Panc1 (cell line): ENCODE measurements around the gene COMMD6. TPM values are rescaled to one million over a fixed set of nuclear protein-coding genes. Genes with fewer than 3 reads are reported as not detected.

ENCODE experiments used
- ATAC-seq: fragments of 200-7000 bp; cut with Tn5 transposase; 2 replicates; pipeline ENCODE4 v1.9.1; 2020; ENCODE audit warnings: mild to moderate bottlenecking, moderate library complexity
- BruUV-seq: library from RNA; stranded (reverse); fragments of 400-500 nt; replicated peaks from 2 replicates; lab custom pipeline; 2021; lab: Mats Ljungman, UMichigan
- CTCF ChIA-PET: fragments of 300-600 bp; sonication (Branson Sonifier 250); formaldehyde crosslinking; loops from one replicate; lab custom pipeline; 2022; ENCODE audit warnings: antibody characterized with exemption; lab: Charles Lee
- POLR2A ChIA-PET: fragments of 300-600 bp; sonication (Branson Sonifier 250); formaldehyde crosslinking; loops from one replicate; lab custom pipeline; 2022; ENCODE audit warnings: antibody characterized with exemption; lab: Charles Lee
- DNase-seq: peaks from one replicate; pipeline ENCODE4 v3.0.0-alpha.2; 2010; ENCODE audit warnings: low read depth, low spot score
- H3K27ac ChIP-seq: 2 replicates; pipeline ENCODE4 v1.5.1; 2011; ENCODE audit warnings: mild to moderate bottlenecking, low read length, inconsistent platforms
- H3K27me3 ChIP-seq: fragments of 200-500 bp; sonication (Bioruptor generic); 2 replicates; pipeline ENCODE4 v1.6.0; 2014; ENCODE audit warnings: low read length, inconsistent platforms; ENCODE audit not compliant: control insufficient read depth, insufficient read depth
- H3K36me3 ChIP-seq: fragments of 200-500 bp; sonication (Bioruptor generic); 2 replicates; pipeline ENCODE4 v1.5.1; 2014; ENCODE audit warnings: inconsistent platforms, mild to moderate bottlenecking, low read length, moderate library complexity; ENCODE audit not compliant: control insufficient read depth, insufficient read depth
- H3K4me1 ChIP-seq: 2 replicates; pipeline ENCODE4 v1.5.1; 2011; ENCODE audit warnings: inconsistent platforms, mild to moderate bottlenecking, low read length, moderate library complexity; ENCODE audit not compliant: control insufficient read depth, insufficient read depth
- H3K4me3 ChIP-seq, 2 experiments: 2 replicates each; pipeline ENCODE4 v1.5.1; 2011 to 2012; ENCODE audit warnings: low read depth in 2 of 2, low read length in 2 of 2, mild to moderate bottlenecking in 2 of 2, inconsistent platforms in 1 of 2, moderate library complexity in 1 of 2
- H3K9me3 ChIP-seq: fragments of 200-500 bp; sonication (Bioruptor generic); 2 replicates; pipeline ENCODE4 v1.5.1; 2014; ENCODE audit warnings: low read depth, mild to moderate bottlenecking, inconsistent platforms, low read length, moderate library complexity; ENCODE audit not compliant: control insufficient read depth, insufficient read depth
- POLR2AphosphoS5 ChIP-seq: IDR thresholded peaks from 2 replicates; pipeline ENCODE4 v1.6.1; 2012; ENCODE audit warnings: mild to moderate bottlenecking, low read depth, low read length, moderate library complexity
- SIN3A ChIP-seq: IDR thresholded peaks from 2 replicates; pipeline ENCODE4 v1.6.1; 2012; ENCODE audit warnings: low read depth, mild to moderate bottlenecking, low read length, moderate library complexity, borderline replicate concordance; ENCODE audit not compliant: insufficient read depth
- TCF7L2 ChIP-seq: IDR thresholded peaks from 2 replicates; pipeline ENCODE4 v1.6.1; 2011; ENCODE audit warnings: mild to moderate bottlenecking, low read depth, low read length, inconsistent platforms
- in situ Hi-C: cut with HindIII; loops from 2 replicates; pipeline ENCODE4 v1.10.0; 2016; ENCODE audit warnings: low sequenced_read_pairs, low pct_unique_long_range_greater_than_20kb
- intact Hi-C: fragments of 100-400 bp; cut with micrococcal nuclease; formaldehyde crosslinking; loops from one replicate; pipeline ENCODE4 v1.10.0; 2022; ENCODE audit not compliant: unreplicated experiment
- total RNA-seq: library from RNA; stranded (reverse); gene quantifications from one replicate; pipeline ENCODE4 v1.2.1, GENCODE V29; 2021; ENCODE audit not compliant: unreplicated experiment
- TF ChIP-seq, protein P1 (sequence below): fragments of 450-650 bp; IDR thresholded peaks from 2 replicates; pipeline ENCODE4 v1.5.1; 2017; ENCODE audit warnings: mild to moderate bottlenecking
- TF ChIP-seq, protein P2 (sequence below), 2 experiments: IDR thresholded peaks; 2 replicates each; pipeline ENCODE4 v1.6.1; 2011 to 2012; ENCODE audit warnings: low read depth in 2 of 2, control low read depth in 1 of 2, low read length in 1 of 2, mild to moderate bottlenecking in 1 of 2, moderate library complexity in 1 of 2; ENCODE audit not compliant: insufficient read depth in 1 of 2

COMMD6 gene
- total RNA-seq, 1 experiment from 2014 or later = 97.4 TPM

DNA sequence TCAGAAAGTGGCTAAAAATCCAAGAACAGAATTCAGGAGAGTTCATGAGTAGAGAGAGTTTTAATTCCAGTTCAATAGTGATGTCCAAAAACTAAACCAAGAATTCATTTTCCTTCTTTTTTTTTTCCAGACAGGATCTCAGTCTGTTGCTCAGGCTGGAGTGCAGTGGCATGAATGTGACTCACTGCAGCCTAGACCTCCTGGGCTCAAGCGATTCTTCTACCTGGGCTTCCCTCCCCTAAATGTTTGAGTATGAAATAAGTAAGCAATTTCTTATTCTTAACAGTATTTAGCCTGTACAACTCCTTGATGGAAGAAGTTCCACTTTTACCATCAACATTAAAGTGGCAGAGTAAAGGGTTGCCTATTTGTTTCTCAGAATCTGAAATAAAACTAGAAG, 3.8 kb downstream of the COMMD6 start:
- no peak for DNase-seq
- ChIA-PET CTCF (no interaction called here), POLR2A (no interaction called here)
- Histone ChIP-seq H3K27ac (no peak overlapping the region), H3K4me1 (peaks cover 6% of the 10 kb centered on the region; the same call in 1 of the 2 replicates), H3K36me3 (peaks cover 7% of the 10 kb centered on the region), H3K4me3 (no peak overlapping the region), H3K9me3 (no peaks in the 10 kb centered on the region), H3K27me3 (no peaks in the 10 kb centered on the region)
- BruUV-seq = no TSS peak
- intact Hi-C loops (no loop called here), in situ Hi-C loops (no loop called here)
- ATAC-seq = no peak
- no peak for TF ChIP-seq SIN3A
- TF ChIP-seq TCF7L2 = no peak
- TF ChIP-seq POLR2AphosphoS5 = no peak
- TF ChIP-seq, protein P1, sequence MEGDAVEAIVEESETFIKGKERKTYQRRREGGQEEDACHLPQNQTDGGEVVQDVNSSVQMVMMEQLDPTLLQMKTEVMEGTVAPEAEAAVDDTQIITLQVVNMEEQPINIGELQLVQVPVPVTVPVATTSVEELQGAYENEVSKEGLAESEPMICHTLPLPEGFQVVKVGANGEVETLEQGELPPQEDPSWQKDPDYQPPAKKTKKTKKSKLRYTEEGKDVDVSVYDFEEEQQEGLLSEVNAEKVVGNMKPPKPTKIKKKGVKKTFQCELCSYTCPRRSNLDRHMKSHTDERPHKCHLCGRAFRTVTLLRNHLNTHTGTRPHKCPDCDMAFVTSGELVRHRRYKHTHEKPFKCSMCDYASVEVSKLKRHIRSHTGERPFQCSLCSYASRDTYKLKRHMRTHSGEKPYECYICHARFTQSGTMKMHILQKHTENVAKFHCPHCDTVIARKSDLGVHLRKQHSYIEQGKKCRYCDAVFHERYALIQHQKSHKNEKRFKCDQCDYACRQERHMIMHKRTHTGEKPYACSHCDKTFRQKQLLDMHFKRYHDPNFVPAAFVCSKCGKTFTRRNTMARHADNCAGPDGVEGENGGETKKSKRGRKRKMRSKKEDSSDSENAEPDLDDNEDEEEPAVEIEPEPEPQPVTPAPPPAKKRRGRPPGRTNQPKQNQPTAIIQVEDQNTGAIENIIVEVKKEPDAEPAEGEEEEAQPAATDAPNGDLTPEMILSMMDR = no peak
- TF ChIP-seq, protein P2, sequence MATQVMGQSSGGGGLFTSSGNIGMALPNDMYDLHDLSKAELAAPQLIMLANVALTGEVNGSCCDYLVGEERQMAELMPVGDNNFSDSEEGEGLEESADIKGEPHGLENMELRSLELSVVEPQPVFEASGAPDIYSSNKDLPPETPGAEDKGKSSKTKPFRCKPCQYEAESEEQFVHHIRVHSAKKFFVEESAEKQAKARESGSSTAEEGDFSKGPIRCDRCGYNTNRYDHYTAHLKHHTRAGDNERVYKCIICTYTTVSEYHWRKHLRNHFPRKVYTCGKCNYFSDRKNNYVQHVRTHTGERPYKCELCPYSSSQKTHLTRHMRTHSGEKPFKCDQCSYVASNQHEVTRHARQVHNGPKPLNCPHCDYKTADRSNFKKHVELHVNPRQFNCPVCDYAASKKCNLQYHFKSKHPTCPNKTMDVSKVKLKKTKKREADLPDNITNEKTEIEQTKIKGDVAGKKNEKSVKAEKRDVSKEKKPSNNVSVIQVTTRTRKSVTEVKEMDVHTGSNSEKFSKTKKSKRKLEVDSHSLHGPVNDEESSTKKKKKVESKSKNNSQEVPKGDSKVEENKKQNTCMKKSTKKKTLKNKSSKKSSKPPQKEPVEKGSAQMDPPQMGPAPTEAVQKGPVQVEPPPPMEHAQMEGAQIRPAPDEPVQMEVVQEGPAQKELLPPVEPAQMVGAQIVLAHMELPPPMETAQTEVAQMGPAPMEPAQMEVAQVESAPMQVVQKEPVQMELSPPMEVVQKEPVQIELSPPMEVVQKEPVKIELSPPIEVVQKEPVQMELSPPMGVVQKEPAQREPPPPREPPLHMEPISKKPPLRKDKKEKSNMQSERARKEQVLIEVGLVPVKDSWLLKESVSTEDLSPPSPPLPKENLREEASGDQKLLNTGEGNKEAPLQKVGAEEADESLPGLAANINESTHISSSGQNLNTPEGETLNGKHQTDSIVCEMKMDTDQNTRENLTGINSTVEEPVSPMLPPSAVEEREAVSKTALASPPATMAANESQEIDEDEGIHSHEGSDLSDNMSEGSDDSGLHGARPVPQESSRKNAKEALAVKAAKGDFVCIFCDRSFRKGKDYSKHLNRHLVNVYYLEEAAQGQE (IDR thresholded peaks at IDR 0.05; ENCODE audit: insufficient read depth in 1 of 2, low read depth in 2 of 2, low read length in 1 of 2) = no peak

DNA sequence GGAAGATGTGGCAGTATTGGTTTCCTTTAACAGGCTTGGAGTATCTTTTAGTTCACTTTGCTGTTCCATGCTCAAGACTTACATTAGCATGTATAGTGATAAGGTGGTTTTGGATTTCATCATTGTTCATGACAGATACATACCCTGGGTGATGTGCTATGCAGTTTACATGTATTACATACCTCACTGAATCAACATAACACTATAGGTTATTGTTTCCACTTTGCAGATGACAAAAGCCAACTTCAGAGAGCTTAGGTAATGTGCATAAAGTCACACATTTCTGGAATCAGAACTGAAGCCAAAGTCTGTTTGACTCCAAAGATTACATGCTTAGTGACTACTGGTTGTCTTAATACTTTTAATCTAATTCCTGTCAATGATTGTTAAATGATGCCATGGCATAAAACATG, 7.1 kb downstream of the COMMD6 start:
- Histone ChIP-seq H3K4me3 (no peak overlapping the region), H3K4me1 (no peaks in the 10 kb centered on the region), H3K36me3 (peaks cover 10% of the 10 kb centered on the region), H3K27me3 (no peaks in the 10 kb centered on the region), H3K27ac (no peak overlapping the region), H3K9me3 (no peaks in the 10 kb centered on the region)
- TF ChIP-seq SIN3A (no peak), POLR2AphosphoS5 (no peak), TCF7L2 (no peak)
- TF ChIP-seq, protein P2 (IDR thresholded peaks at IDR 0.05; ENCODE audit: insufficient read depth in 1 of 2, low read depth in 2 of 2, low read length in 1 of 2) = no peak
- TF ChIP-seq, protein P1 = no peak
- ATAC-seq = no peak
- ChIA-PET POLR2A (no interaction called here), CTCF (no interaction called here)
- in situ Hi-C loops = no loop called here
- no TSS peak for BruUV-seq
- intact Hi-C loops = no loop called here
- DNase-seq = no peak
